H9 (cell line): Measurements from ENCODE around the gene KEL. TPM values are rescaled to one million over a fixed set of nuclear protein-coding genes. Genes with fewer than 3 reads are reported as not detected.

Experiments used
- DNase-seq: peaks from one replicate; pipeline ENCODE4 v3.0.0-alpha.2; 2017
- H2AFZ ChIP-seq: one replicate; pipeline ENCODE4 v1.6.1; 2013; ENCODE audit warnings: mild to moderate bottlenecking, low read length, control low read depth, moderate library complexity
- H2AK5ac ChIP-seq: 2 replicates; pipeline ENCODE4 v1.6.1; 2013; ENCODE audit warnings: low read length, control low read depth, mixed read lengths; ENCODE audit not compliant: insufficient read length
- H2BK120ac ChIP-seq: one replicate; pipeline ENCODE4 v1.6.1; 2013; ENCODE audit warnings: low read depth, mild to moderate bottlenecking, low read length, control low read depth, inconsistent platforms; ENCODE audit not compliant: poor library complexity, severe bottlenecking
- H2BK12ac ChIP-seq: 2 replicates; pipeline ENCODE4 v1.6.1; 2013; ENCODE audit warnings: low read length, control low read depth, mixed read lengths, low read depth; ENCODE audit not compliant: insufficient read length
- H2BK15ac ChIP-seq: 2 replicates; pipeline ENCODE4 v1.6.1; 2013; ENCODE audit warnings: low read depth, low read length, control low read depth
- H2BK20ac ChIP-seq: one replicate; pipeline ENCODE4 v1.6.1; 2013; ENCODE audit warnings: low read depth, mild to moderate bottlenecking, low read length, control low read depth, inconsistent platforms; ENCODE audit not compliant: poor library complexity, severe bottlenecking
- H2BK5ac ChIP-seq: 2 replicates; pipeline ENCODE4 v1.6.1; 2013; ENCODE audit warnings: low read length, control low read depth, mixed read lengths; ENCODE audit not compliant: insufficient read length
- H3K14ac ChIP-seq: 2 replicates; pipeline ENCODE4 v1.6.1; 2013; ENCODE audit warnings: low read length, control low read depth; ENCODE audit not compliant: insufficient read depth
- H3K18ac ChIP-seq: 2 replicates; pipeline ENCODE4 v1.6.1; 2013; ENCODE audit warnings: low read depth, mild to moderate bottlenecking, mixed read lengths, low read length, control low read depth; ENCODE audit not compliant: insufficient read length
- H3K23ac ChIP-seq: 2 replicates; pipeline ENCODE4 v1.6.1; 2013; ENCODE audit warnings: low read length, control low read depth, mixed read lengths, low read depth; ENCODE audit not compliant: insufficient read length
- H3K23me2 ChIP-seq: 2 replicates; pipeline ENCODE4 v1.6.1; 2013; ENCODE audit warnings: low read depth, mild to moderate bottlenecking, mixed read lengths, low read length, control low read depth; ENCODE audit not compliant: insufficient read length, poor library complexity, severe bottlenecking
- H3K27ac ChIP-seq: 2 replicates; pipeline ENCODE4 v1.5.1; 2013; ENCODE audit warnings: low read length, control low read depth, mixed read lengths, low read depth; ENCODE audit not compliant: insufficient read length
- H3K27me3 ChIP-seq: 2 replicates; pipeline ENCODE4 v1.6.1; 2013; ENCODE audit warnings: low read length, control low read depth, inconsistent platforms; ENCODE audit not compliant: insufficient read depth
- H3K4ac ChIP-seq: 2 replicates; pipeline ENCODE4 v1.6.1; 2013; ENCODE audit warnings: low read depth, mild to moderate bottlenecking, control low read depth, inconsistent platforms, low read length, moderate library complexity
- H3K4me1 ChIP-seq: 2 replicates; pipeline ENCODE4 v1.6.1; 2013; ENCODE audit warnings: low read length, control low read depth, inconsistent platforms; ENCODE audit not compliant: insufficient read depth
- H3K4me2 ChIP-seq: 2 replicates; pipeline ENCODE4 v1.6.1; 2013; ENCODE audit warnings: low read length, control low read depth, mixed read lengths; ENCODE audit not compliant: insufficient read length, insufficient read depth
- H3K56ac ChIP-seq: 2 replicates; pipeline ENCODE4 v1.6.1; 2013; ENCODE audit warnings: low read depth, mild to moderate bottlenecking, mixed read lengths, low read length, control low read depth; ENCODE audit not compliant: insufficient read length
- H3K79me1 ChIP-seq: 2 replicates; pipeline ENCODE4 v1.6.1; 2013; ENCODE audit warnings: low read depth, mild to moderate bottlenecking, moderate library complexity, low read length, control low read depth, inconsistent platforms; ENCODE audit not compliant: insufficient read depth, poor library complexity, severe bottlenecking
- H3K79me2 ChIP-seq: 2 replicates; pipeline ENCODE4 v1.6.1; 2013; ENCODE audit warnings: low read length, control low read depth, inconsistent platforms; ENCODE audit not compliant: insufficient read depth
- H3K9ac ChIP-seq: 2 replicates; pipeline ENCODE4 v1.6.1; 2013; ENCODE audit warnings: low read length, control low read depth, mixed read lengths; ENCODE audit not compliant: insufficient read length; ENCODE audit errors: extremely low read depth
- H3K9me3 ChIP-seq: one replicate; pipeline ENCODE4 v1.6.1; 2013; ENCODE audit warnings: low read depth, low read length, inconsistent platforms; ENCODE audit not compliant: control insufficient read depth
- H3T11ph ChIP-seq: one replicate; pipeline ENCODE4 v1.6.1; 2013; ENCODE audit warnings: mild to moderate bottlenecking, low read length, control low read depth, inconsistent platforms
- H4K20me1 ChIP-seq: one replicate; pipeline ENCODE4 v1.6.1; 2013; ENCODE audit not compliant: control insufficient read depth, insufficient read length, insufficient read depth
- H4K5ac ChIP-seq: 2 replicates; pipeline ENCODE4 v1.6.1; 2013; ENCODE audit warnings: low read depth, mild to moderate bottlenecking, mixed read lengths, low read length, control low read depth; ENCODE audit not compliant: insufficient read length
- H4K8ac ChIP-seq: replicated peaks from 2 replicates; pipeline ENCODE4 v1.6.1; 2013; ENCODE audit warnings: low read length, control low read depth, mixed read lengths, low read depth; ENCODE audit not compliant: insufficient read length
- H4K91ac ChIP-seq: 2 replicates; pipeline ENCODE4 v1.6.1; 2013; ENCODE audit warnings: low read depth, mild to moderate bottlenecking, moderate library complexity, mixed read lengths, low read length, control low read depth; ENCODE audit not compliant: insufficient read length
- H3K27ac Mint-ChIP-seq, 3 experiments: 2 replicates in 2 of 3; 3 replicates in 1 of 3; pipeline ENCODE4 v1.8.0; 2020 to 2021; ENCODE audit warnings: mixed read lengths in 3 of 3, mild to moderate bottlenecking in 1 of 3, moderate library complexity in 1 of 3
- H3K27me3 Mint-ChIP-seq: 2 replicates; pipeline ENCODE4 v1.8.0; 2021; ENCODE audit warnings: low read depth, mild to moderate bottlenecking, moderate library complexity, mixed read lengths
- H3K36me3 Mint-ChIP-seq, 3 experiments: 2 replicates in 2 of 3; 3 replicates in 1 of 3; pipeline ENCODE4 v1.8.0; 2020 to 2021; ENCODE audit warnings: low read depth in 3 of 3, mixed read lengths in 3 of 3; ENCODE audit not compliant: insufficient read depth in 1 of 3
- H3K4me1 Mint-ChIP-seq, 2 experiments: 2 replicates each; pipeline ENCODE4 v1.8.0; 2020; ENCODE audit warnings: mixed read lengths in 2 of 2
- H3K4me3 Mint-ChIP-seq, 2 experiments: 2 replicates in 1 of 2; 3 replicates in 1 of 2; pipeline ENCODE4 v1.8.0; 2020 to 2021; ENCODE audit warnings: mild to moderate bottlenecking in 2 of 2, mixed read lengths in 2 of 2, moderate library complexity in 1 of 2
- H3K9me3 Mint-ChIP-seq, 2 experiments: 2 replicates in 1 of 2; 3 replicates in 1 of 2; pipeline ENCODE4 v1.8.0; 2020; ENCODE audit warnings: mild to moderate bottlenecking in 2 of 2, mixed read lengths in 2 of 2, moderate library complexity in 1 of 2
- WGBS: extraction: QIAGEN DNeasy Blood & Tissue Kit; methylation state at CpG from one replicate; pipeline ENCODE4 v1.1.7; 2013; ENCODE audit warnings: missing lambda C conversion rate, low lambda C conversion rate, mixed read lengths; ENCODE audit not compliant: insufficient read length; ENCODE audit errors: extremely low coverage; 5-methylcytosine and 5-hydroxymethylcytosine counted together
- total RNA-seq: library from RNA; stranded (reverse); gene quantifications from 2 replicates; pipeline ENCODE4 v1.2.1, GENCODE V29; 2021
- TF ChIP-seq, protein P1 (sequence below): fragments of 200-600 bp; sonication (generic); conservative IDR thresholded peaks from 3 replicates; pipeline ENCODE4 v1.8.0; 2021; ENCODE audit warnings: antibody characterized with exemption, mild to moderate bottlenecking

The KEL gene
- total RNA-seq, 1 experiment from 2014 or later = 1.5 TPM

DNA sequence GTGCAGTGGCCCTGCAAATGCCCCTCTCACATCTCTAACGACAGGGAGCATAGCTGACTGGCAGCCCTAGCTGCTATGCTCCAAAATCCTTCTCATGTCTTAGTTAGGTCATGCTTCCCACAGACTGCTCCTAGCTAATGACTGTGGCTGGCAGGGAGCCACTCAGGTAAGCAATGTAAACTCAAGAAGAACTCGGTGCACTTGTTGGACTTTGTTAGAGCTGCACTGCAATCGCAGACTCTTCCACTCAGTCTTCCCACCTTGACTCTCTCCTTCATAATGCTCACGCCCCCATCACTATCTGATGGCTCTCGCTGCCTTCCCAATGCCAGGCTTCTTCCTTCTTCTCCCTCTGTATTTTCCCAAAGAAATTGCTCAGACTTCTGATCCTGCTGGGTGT is 40.7 kb upstream of the KEL start:
- no peak overlapping the region for H4K91ac ChIP-seq
- H3K4me2 ChIP-seq = no peak overlapping the region
- no peaks in the 10 kb centered on the region for H3K79me2 ChIP-seq
- H2BK120ac ChIP-seq = no peak overlapping the region
- Mint-ChIP-seq H3K4me3 (no peak overlapping the region), H3K27me3 (peaks cover 2% of the 10 kb centered on the region), H3K36me3 (no peaks in the 10 kb centered on the region; a peak in 1 of 7 replicates), H3K9me3 (peaks cover 0 to 1% of the 10 kb centered on the region in 2 experiments; a peak in 2 of 5 replicates), H3K27ac (no peak overlapping the region; a peak in 1 of 7 replicates), H3K4me1 (peaks cover 0 to 8% of the 10 kb centered on the region in 2 experiments; a peak in 2 of 4 replicates)
- H2AK5ac ChIP-seq = no peak overlapping the region
- H3K23ac ChIP-seq = no peak overlapping the region
- no peak overlapping the region for H3K14ac ChIP-seq
- no peak overlapping the region for H2BK20ac ChIP-seq
- no peak for DNase-seq
- H2BK5ac ChIP-seq = no peak overlapping the region
- H3K4me1 ChIP-seq = no peaks in the 10 kb centered on the region
- no peak overlapping the region for H3K56ac ChIP-seq
- H3K23me2 ChIP-seq = no peaks in the 10 kb centered on the region
- H3K9ac ChIP-seq = no peak overlapping the region
- no peak overlapping the region for H3K4ac ChIP-seq
- no peaks in the 10 kb centered on the region for H4K20me1 ChIP-seq
- no peak overlapping the region for H3K18ac ChIP-seq
- no peak overlapping the region for H4K8ac ChIP-seq
- no peaks in the 10 kb centered on the region for H3K79me1 ChIP-seq
- peak overlapping the region; percentile 98 for H2AFZ ChIP-seq
- WGBS = no CpG with 5 or more reads among the region's 5 CpGs
- TF ChIP-seq, protein P1, sequence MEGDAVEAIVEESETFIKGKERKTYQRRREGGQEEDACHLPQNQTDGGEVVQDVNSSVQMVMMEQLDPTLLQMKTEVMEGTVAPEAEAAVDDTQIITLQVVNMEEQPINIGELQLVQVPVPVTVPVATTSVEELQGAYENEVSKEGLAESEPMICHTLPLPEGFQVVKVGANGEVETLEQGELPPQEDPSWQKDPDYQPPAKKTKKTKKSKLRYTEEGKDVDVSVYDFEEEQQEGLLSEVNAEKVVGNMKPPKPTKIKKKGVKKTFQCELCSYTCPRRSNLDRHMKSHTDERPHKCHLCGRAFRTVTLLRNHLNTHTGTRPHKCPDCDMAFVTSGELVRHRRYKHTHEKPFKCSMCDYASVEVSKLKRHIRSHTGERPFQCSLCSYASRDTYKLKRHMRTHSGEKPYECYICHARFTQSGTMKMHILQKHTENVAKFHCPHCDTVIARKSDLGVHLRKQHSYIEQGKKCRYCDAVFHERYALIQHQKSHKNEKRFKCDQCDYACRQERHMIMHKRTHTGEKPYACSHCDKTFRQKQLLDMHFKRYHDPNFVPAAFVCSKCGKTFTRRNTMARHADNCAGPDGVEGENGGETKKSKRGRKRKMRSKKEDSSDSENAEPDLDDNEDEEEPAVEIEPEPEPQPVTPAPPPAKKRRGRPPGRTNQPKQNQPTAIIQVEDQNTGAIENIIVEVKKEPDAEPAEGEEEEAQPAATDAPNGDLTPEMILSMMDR = no peak
- no peak overlapping the region for H4K5ac ChIP-seq
- no peaks in the 10 kb centered on the region for H3K9me3 ChIP-seq
- no peak overlapping the region for H3K27ac ChIP-seq
- no peak overlapping the region for H3T11ph ChIP-seq
- H2BK15ac ChIP-seq = no peak overlapping the region
- H2BK12ac ChIP-seq = no peak overlapping the region
- no peaks in the 10 kb centered on the region for H3K27me3 ChIP-seq
